ENCODE results near the gene CACNA1F.

CACNA1F gene

GRCh38 chrX:49199315-49199595 lies 33.9 kb downstream of the CACNA1F start:
- DNase-seq (ENCODE audit: low read depth in 2 of 2), result no peak

DNA sequence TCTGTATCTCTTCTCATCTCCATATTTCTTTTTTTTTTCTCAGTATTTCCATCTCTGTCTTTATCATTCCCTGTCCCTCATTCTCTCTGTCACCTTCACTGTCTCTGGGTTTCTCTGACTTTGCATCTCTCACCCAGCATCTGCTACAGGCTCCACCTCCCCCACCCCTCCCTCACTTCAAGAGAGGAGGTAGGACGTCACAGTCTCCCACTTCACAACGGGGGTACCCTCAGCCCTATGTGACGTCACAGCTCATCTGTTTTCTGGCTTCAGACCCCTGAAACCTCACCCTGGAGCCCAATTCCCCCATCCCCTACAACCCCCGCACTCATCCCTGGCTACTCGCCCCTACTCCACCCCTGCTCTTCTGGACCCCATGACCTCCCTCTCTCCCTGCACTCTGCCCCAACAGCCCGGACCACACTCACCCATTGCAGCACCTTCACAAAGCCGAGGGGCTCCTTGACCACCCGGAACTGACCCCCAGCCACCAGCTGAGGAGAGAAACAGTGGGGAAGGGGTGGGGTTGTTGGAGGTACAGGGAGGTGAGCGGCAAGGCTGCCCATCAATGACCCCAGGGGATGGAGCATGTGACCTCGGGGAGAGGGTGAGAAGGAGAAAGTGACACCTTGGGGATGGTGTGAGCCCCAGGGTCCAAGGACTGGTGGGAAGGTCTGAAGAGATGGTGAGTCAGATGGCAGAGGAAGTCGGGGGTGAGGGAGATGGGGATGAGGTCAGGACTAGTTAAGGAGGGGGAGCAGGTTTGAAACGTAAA lies 34.4 kb downstream of the CACNA1F start:
- no peak for DNase-seq (ENCODE audit: low read depth in 2 of 2)

DNA sequence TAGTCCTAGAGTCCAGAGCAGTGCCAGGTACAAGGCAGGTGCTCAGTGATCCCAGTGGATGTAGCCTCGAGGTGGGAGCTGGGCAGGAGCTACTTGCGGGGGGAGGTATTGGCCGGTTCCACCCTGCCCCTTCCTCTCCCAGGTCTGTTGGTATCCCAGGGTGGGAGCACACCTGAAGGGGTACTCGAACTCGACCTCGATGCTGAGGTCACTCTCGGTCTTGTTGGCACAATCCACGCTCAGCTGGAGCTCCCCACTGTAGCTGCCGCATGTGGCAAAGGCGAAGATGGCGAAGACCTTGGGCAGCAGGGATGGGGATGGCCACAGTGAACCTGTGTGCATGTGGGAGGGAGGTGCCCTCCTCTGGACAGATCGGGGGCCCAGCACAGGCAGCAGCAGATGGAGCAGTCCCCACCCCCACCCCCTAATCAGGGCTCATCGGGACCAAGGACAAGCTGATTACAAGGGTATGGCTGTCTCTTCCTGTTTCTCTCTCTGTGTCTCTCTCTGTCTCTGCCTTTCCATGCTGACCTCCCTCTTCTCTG lies 35.5 kb downstream of the CACNA1F start:
- no peak for DNase-seq (ENCODE audit: low read depth in 2 of 2)

- DNase-seq (ENCODE audit: low read depth in 2 of 2), result no peak
Observed at GRCh38 chrX:49193542-49193964, 39.6 kb downstream of the CACNA1F start.

GRCh38 chrX:49192722-49193328 lies 40.3 kb downstream of the CACNA1F start:
- DNase-seq (ENCODE audit: low read depth in 2 of 2), result no peak

DNA sequence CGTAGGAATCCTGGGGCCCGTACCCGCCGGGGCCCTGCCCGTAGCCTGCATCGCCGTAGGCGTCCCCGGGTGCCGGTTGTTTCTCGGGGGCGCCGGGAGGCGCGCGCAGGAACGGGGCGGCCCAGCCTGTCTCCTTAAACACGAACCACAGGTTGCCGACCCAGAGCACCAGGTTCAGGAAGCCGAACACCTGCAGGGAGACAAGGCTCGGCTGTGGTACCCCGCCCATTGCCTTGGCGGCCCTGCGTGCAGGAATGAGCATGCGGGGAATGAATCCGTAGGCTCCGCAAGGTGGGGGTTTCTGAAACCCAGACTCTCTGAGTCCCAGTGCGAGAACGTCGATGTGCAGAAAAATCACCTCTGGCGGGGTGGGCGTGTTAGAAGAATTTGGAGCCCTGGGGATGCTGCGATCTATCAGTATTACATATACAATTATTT lies 41.5 kb downstream of the CACNA1F start:
- no peak for DNase-seq (ENCODE audit: low read depth in 2 of 2)

GRCh38 chrX:49190821-49191573 lies 42.1 kb downstream of the CACNA1F start:
- peak; percentile 69 to 80 for DNase-seq (ENCODE audit: low read depth in 2 of 2)

DNA sequence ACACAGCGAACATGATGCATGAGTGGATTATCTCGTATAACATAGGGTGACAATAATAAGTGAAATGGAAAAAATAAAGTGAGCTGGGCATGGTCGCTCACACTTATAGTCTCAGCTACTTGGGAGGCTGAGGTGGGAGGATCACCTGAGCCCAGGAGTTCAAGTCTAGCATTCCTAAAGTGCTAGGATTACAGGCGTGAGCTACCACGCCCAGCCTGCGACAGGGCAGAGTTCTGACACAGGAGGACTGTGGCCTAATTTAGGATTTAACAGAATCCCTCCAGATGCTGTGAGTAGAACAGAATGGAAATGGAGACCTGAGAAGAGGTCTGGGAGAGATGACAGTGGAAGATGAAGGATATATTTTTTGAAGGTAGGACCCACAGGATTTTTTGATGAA lies 43.5 kb downstream of the CACNA1F start:
- DNase-seq (ENCODE audit: low read depth in 2 of 2), result no peak

DNA sequence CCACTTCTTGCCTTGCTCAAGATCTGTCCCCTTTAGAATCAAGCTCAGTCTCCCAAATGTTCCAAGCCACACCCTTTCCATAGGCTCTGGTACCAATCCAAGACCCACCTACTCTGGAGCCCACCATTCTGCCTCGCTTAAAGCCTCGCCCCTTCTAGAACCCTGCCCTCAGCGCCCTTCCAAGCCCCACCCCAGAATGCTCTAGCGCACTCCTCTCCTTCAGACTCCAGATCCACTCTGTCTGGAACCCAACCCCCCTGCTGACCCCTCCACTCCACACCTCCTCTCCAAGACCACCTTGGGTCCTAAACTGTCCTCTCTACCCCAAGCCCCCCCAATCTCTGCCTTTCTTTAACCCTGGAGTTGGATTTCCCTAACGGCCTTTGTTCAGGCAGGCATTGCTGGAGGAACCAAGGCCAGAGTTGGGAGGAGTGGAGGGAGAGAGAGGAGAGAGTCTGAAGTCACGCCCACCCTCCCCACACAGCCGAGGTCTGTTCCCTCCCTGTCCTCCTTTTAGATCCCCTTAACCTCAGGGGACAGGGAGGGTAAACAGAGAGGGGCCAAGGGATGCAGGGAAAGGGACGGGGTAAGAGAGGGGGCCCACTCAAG lies 44.6 kb downstream of the CACNA1F start:
- DNase-seq (ENCODE audit: low read depth in 2 of 2), result no peak

DNA sequence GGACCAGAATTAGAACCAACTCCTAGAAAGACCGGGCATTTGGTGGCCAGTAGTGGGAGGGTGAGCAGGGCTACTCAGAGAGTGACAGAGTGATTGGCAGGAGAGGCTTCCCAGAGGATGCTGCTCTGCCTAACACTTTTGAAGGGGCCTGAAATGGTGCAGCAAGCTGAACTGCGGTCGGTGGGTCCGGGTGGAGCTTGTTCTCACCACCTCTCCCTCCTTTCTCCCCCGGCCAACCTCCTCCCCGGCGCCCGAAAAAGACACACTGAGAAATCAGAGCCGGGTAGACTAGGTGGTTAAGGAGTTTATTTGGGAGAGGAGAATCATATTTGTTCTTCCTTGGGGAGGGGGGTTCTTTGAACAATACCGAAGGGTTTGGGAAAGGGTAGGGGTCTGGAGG lies 45.6 kb downstream of the CACNA1F start:
- DNase-seq (ENCODE audit: low read depth in 2 of 2), result no peak

- no peak for DNase-seq (ENCODE audit: low read depth in 2 of 2)
Observed at GRCh38 chrX:49187028-49187394, 46.1 kb downstream of the CACNA1F start.

GRCh38 chrX:49186125-49187027 lies 46.8 kb downstream of the CACNA1F start, which contains the start of gene PRICKLE3:
Gene PRICKLE3, minus strand, starts transcription at chrX:49186373. Its CDS starts 76 bp downstream, at chrX:49186297.
- DNase-seq (ENCODE audit: low read depth in 2 of 2), result peak in 1 of 2 donors; percentile 53

- no peak for DNase-seq (ENCODE audit: low read depth in 2 of 2)
Observed at GRCh38 chrX:49184294-49185281, 48.6 kb downstream of the CACNA1F start.

- no peak for DNase-seq (ENCODE audit: low read depth in 2 of 2)
Observed at GRCh38 chrX:49183701-49184281, 49.3 kb downstream of the CACNA1F start.

DNA sequence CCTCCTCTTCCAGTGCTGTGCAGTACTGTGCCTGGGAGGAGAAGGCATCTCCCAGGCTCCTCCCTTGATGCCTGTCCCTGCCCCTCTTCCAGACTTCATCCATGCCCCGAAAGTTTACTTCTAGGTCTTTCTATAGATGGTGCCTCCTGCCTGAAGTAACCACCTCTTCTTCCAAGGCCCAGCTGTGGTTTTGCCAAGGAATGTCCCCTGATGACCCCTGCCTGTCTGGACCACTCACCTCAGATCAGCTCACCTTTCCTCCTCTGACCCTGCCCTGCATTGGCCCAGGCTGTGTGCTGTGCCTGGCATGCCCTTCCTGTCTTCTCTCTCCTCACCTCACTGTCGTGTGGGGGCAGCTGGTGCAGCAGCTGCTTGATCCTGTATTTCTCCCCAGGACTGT lies 53.8 kb downstream of the CACNA1F start:
- no peak for DNase-seq (ENCODE audit: low read depth in 2 of 2)

DNA sequence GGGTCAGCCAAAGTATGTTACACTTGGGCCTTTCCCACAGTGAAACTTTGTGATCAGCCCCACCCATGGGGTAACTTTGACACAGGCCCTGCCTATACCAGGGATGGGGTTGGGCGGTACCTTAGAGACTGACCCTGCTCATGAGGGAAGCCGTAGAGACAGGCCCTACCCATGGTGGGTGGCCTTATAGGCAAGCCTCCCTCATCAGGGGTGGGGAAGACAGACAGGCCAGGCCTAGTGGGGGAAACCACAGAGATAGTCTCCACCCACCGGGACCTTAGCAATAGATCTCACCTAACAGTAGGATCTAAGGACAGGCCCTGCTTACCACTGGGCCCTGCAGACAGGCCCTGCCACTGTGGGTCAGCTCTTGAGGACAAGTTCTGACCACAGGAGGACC lies 54.6 kb downstream of the CACNA1F start:
- no peak for DNase-seq (ENCODE audit: low read depth in 2 of 2)

DNA sequence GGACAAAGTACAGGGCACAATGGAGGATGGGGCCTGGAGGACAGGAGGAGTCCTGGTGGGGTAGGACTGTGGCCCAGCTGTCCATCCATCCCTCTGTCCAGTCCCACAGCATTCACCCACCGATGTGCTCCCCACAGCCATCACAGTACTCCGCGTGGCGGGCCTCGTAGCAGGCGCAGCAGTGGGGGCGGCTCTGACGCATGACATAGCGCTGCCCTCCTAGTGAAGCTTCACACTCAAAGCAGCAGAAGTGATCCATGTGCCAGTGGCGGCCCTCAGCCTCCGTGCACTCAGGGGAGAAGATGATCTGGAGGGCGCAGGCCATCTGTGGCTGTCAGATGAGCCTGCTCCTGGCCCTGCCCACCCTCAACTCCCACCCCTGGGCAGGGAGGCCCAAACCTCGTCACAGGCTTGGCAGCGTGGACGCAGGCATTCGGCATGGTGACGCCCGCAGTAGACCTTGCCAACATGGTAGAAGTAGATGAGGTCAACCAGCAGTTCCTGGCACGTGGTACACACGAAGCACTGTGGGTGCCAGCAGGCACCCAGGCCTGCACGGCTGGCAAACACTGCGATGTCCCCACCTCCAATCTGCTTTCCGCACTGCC lies 55.2 kb downstream of the CACNA1F start:
- no peak for DNase-seq (ENCODE audit: low read depth in 2 of 2)

GRCh38 chrX:49177338-49177833 lies 55.8 kb downstream of the CACNA1F start:
- no peak for DNase-seq (ENCODE audit: low read depth in 2 of 2)

Measured in stimulated activated CD8-positive, alpha-beta memory T cell treated with anti-CD3 and anti-CD28 coated beads, Interleukin-15, amount 100 ng/mL, for 4 hours (primary cell).